Measurements from ENCODE around the gene CHSY1.
A peak's percentile ranks its signal among the peaks of the same experiment; 100 is the strongest.

CHSY1 gene

GRCh38 chr15:101156509-101157159, 95.2 kb downstream of the CHSY1 start:
- no peak overlapping the region for H3K27ac ChIP-seq (ENCODE audit: poor library complexity, severe bottlenecking)
- no peaks in the 10 kb centered on the region for H3K36me3 ChIP-seq (ENCODE audit: low read depth)
- H3K27me3 ChIP-seq (ENCODE audit: insufficient read depth, poor library complexity, severe bottlenecking): no peaks in the 10 kb centered on the region
- peak; percentile 45 for DNase-seq (ENCODE audit: low spot score)
- H3K4me1 ChIP-seq (ENCODE audit: insufficient read depth, poor library complexity, severe bottlenecking): peaks cover 2% of the 10 kb centered on the region
- no peak for ATAC-seq (ENCODE audit: low read depth)
- H3K9me3 ChIP-seq (ENCODE audit: severe bottlenecking): no peaks in the 10 kb centered on the region
- TF ChIP-seq CTCF (IDR thresholded peaks at IDR 0.05; ENCODE audit: poor library complexity, severe bottlenecking): no peak
- H3K4me3 ChIP-seq (ENCODE audit: severe bottlenecking): no peak overlapping the region

- DNase-seq (ENCODE audit: low spot score) (peak; percentile 65), ATAC-seq (ENCODE audit: low read depth) (no peak)
- Histone ChIP-seq H3K4me1 (ENCODE audit: insufficient read depth, poor library complexity, severe bottlenecking) (peaks cover 8% of the 10 kb centered on the region), H3K27ac (ENCODE audit: poor library complexity, severe bottlenecking) (no peak overlapping the region), H3K4me3 (ENCODE audit: severe bottlenecking) (no peak overlapping the region), H3K9me3 (ENCODE audit: severe bottlenecking) (no peaks in the 10 kb centered on the region), H3K36me3 (ENCODE audit: low read depth) (no peaks in the 10 kb centered on the region), H3K27me3 (ENCODE audit: insufficient read depth, poor library complexity, severe bottlenecking) (no peaks in the 10 kb centered on the region)
- TF ChIP-seq CTCF (IDR thresholded peaks at IDR 0.05; ENCODE audit: poor library complexity, severe bottlenecking): no peak
These were observed 95.8 kb downstream of the CHSY1 start for GRCh38 chr15:101156061-101156460.

- DNase-seq (ENCODE audit: low spot score) (peak; percentile 54), ATAC-seq (ENCODE audit: low read depth) (no peak)
- H3K27ac ChIP-seq (ENCODE audit: poor library complexity, severe bottlenecking): no peak overlapping the region
- H3K4me3 ChIP-seq (ENCODE audit: severe bottlenecking): no peak overlapping the region
- no peak for TF ChIP-seq CTCF (IDR thresholded peaks at IDR 0.05; ENCODE audit: poor library complexity, severe bottlenecking)
- no peaks in the 10 kb centered on the region for H3K27me3 ChIP-seq (ENCODE audit: insufficient read depth, poor library complexity, severe bottlenecking)
- H3K9me3 ChIP-seq (ENCODE audit: severe bottlenecking): no peaks in the 10 kb centered on the region
- no peaks in the 10 kb centered on the region for H3K36me3 ChIP-seq (ENCODE audit: low read depth)
- peaks cover 11% of the 10 kb centered on the region for H3K4me1 ChIP-seq (ENCODE audit: insufficient read depth, poor library complexity, severe bottlenecking)
These were observed 97.8 kb downstream of the CHSY1 start for GRCh38 chr15:101153801-101154656.

- no peak overlapping the region for H3K4me3 ChIP-seq (ENCODE audit: severe bottlenecking)
- no peaks in the 10 kb centered on the region for H3K36me3 ChIP-seq (ENCODE audit: low read depth)
- no peaks in the 10 kb centered on the region for H3K9me3 ChIP-seq (ENCODE audit: severe bottlenecking)
- H3K27ac ChIP-seq (ENCODE audit: poor library complexity, severe bottlenecking): no peak overlapping the region
- peak; percentile 31 for TF ChIP-seq CTCF (IDR thresholded peaks at IDR 0.05; ENCODE audit: poor library complexity, severe bottlenecking)
- ATAC-seq (ENCODE audit: low read depth): 0 out of 3 replicates have a peak, but pooled peaks have one; percentile 21
- no peaks in the 10 kb centered on the region for H3K27me3 ChIP-seq (ENCODE audit: insufficient read depth, poor library complexity, severe bottlenecking)
- peak; percentile 51 for DNase-seq (ENCODE audit: low spot score)
- H3K4me1 ChIP-seq (ENCODE audit: insufficient read depth, poor library complexity, severe bottlenecking): peaks cover 11% of the 10 kb centered on the region
These were observed 98.9 kb downstream of the CHSY1 start for GRCh38 chr15:101152914-101153313.
